Cortex of kidney (tissue), 1 donor: ENCODE results near the gene KRT36.

ENCODE experiments used
- DNase-seq: peaks from one replicate; lab custom pipeline; 2025; lab: John Stamatoyannopoulos, UW

The KRT36 gene

GRCh38 chr17:41521574-41522261, 32.0 kb upstream of the KRT36 start:
- no peak for DNase-seq

- no peak for DNase-seq
Observed at GRCh38 chr17:41520821-41521521, 31.3 kb upstream of the KRT36 start.

- DNase-seq: no peak
Observed at GRCh38 chr17:41519501-41520224, 30.0 kb upstream of the KRT36 start.

- no peak for DNase-seq
Observed at GRCh38 chr17:41518789-41519449, 29.2 kb upstream of the KRT36 start, which contains the start of gene KRT15. KRT15 (minus strand) TSS chr17:41518890; CDS start chr17:41518827, 63 bp downstream.

- no peak for DNase-seq
Observed at GRCh38 chr17:41518031-41518430, 28.3 kb upstream of the KRT36 start.

GRCh38 chr17:41516830-41517283, 27.1 kb upstream of the KRT36 start:
- DNase-seq: no peak

GRCh38 chr17:41516147-41516829, 26.6 kb upstream of the KRT36 start:
- no peak for DNase-seq

- DNase-seq: no peak
Observed at GRCh38 chr17:41513168-41513547, 23.4 kb upstream of the KRT36 start.

- DNase-seq: no peak
Observed at GRCh38 chr17:41512546-41513167, 22.9 kb upstream of the KRT36 start.

- no peak for DNase-seq
Observed at GRCh38 chr17:41511716-41512115, 22.0 kb upstream of the KRT36 start.

GRCh38 chr17:41511116-41511515, 21.4 kb upstream of the KRT36 start:
- no peak for DNase-seq

GRCh38 chr17:41510251-41511065, 20.7 kb upstream of the KRT36 start:
- DNase-seq: no peak

GRCh38 chr17:41507315-41507880, 17.7 kb upstream of the KRT36 start:
- no peak for DNase-seq

GRCh38 chr17:41505809-41506767, 16.4 kb upstream of the KRT36 start:
- no peak for DNase-seq

GRCh38 chr17:41505007-41505808, 15.5 kb upstream of the KRT36 start, which contains the start of gene KRT13:
KRT13 (minus strand) TSS chr17:41505612; CDS start chr17:41505550, 62 bp downstream.
- DNase-seq: no peak

- no peak for DNase-seq
Observed at GRCh38 chr17:41504246-41504977, 14.7 kb upstream of the KRT36 start.

- DNase-seq: no peak
Observed at GRCh38 chr17:41503202-41503601, 13.5 kb upstream of the KRT36 start.
